ENCODE results near the gene PTH1R.

PTH1R gene

DNA sequence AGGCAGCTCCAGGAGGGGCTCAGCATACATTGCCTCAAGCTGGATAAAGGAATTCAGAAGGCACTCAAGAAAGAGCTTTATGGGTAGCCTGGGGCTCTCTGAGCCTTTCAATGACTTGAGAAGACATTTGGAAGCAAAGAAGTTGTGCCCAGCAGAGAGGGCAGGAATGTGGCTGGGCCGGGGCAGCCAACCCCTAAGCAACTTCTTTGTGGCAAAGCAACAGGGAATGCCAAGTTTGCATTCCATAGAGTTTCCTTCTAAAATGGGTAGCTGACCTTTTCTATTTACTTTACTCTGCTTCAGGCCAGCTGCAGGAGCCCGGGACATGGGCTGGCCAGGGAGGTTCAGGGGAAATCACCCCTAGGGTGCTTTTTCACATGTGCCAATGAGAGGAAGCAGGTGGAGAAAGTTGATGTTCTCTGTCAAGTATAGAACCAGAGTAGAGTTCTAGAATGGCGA lies 53.5 kb downstream of the PTH1R start:
- Mint-ChIP-seq H3K4me3 (no peak overlapping the region), H3K27me3 (ENCODE audit: low read depth, poor library complexity) (no peaks in the 10 kb centered on the region), H3K9me3 (peaks cover 6% of the 10 kb centered on the region), H3K4me1 (peaks cover 27% of the 10 kb centered on the region), H3K36me3 (ENCODE audit: low read depth) (peaks cover 21% of the 10 kb centered on the region), H3K27ac (peak overlapping the region; percentile 48)
- no peak for DNase-seq
- no peak for TF ChIP-seq CTCF (IDR thresholded peaks at IDR 0.05)

GRCh38 chr3:46931631-46932331 lies 54.3 kb downstream of the PTH1R start:
- Mint-ChIP-seq H3K4me3 (no peak overlapping the region), H3K27ac (peak overlapping the region; percentile 57), H3K9me3 (peaks cover 6% of the 10 kb centered on the region), H3K27me3 (ENCODE audit: low read depth, poor library complexity) (peaks cover 3% of the 10 kb centered on the region), H3K4me1 (peaks cover 35% of the 10 kb centered on the region), H3K36me3 (ENCODE audit: low read depth) (peaks cover 26% of the 10 kb centered on the region)
- no peak for TF ChIP-seq CTCF (IDR thresholded peaks at IDR 0.05)
- DNase-seq: no peak

- no peak overlapping the region for H3K4me3 Mint-ChIP-seq
- TF ChIP-seq CTCF (IDR thresholded peaks at IDR 0.05): no peak
- H3K36me3 Mint-ChIP-seq (ENCODE audit: low read depth): peaks cover 22% of the 10 kb centered on the region
- H3K9me3 Mint-ChIP-seq: peaks cover 6% of the 10 kb centered on the region
- peak overlapping the region; percentile 57 for H3K27ac Mint-ChIP-seq
- H3K27me3 Mint-ChIP-seq (ENCODE audit: low read depth, poor library complexity): peaks cover 4% of the 10 kb centered on the region
- H3K4me1 Mint-ChIP-seq: peaks cover 36% of the 10 kb centered on the region
- no peak for DNase-seq
These were observed 55.1 kb downstream of the PTH1R start for GRCh38 chr3:46932455-46933225.

- Mint-ChIP-seq H3K27ac (no peak overlapping the region), H3K4me1 (peaks cover 39% of the 10 kb centered on the region), H3K9me3 (peaks cover 6% of the 10 kb centered on the region), H3K36me3 (ENCODE audit: low read depth) (peaks cover 26% of the 10 kb centered on the region), H3K4me3 (no peak overlapping the region), H3K27me3 (ENCODE audit: low read depth, poor library complexity) (peaks cover 4% of the 10 kb centered on the region)
- DNase-seq: no peak
- TF ChIP-seq CTCF (IDR thresholded peaks at IDR 0.05): no peak
These were observed 55.7 kb downstream of the PTH1R start for GRCh38 chr3:46933261-46933660.

GRCh38 chr3:46934072-46934471 lies 56.6 kb downstream of the PTH1R start:
- Mint-ChIP-seq H3K4me1 (peaks cover 39% of the 10 kb centered on the region), H3K27ac (no peak overlapping the region), H3K36me3 (ENCODE audit: low read depth) (peaks cover 24% of the 10 kb centered on the region), H3K9me3 (no peaks in the 10 kb centered on the region), H3K4me3 (no peak overlapping the region), H3K27me3 (ENCODE audit: low read depth, poor library complexity) (peaks cover 4% of the 10 kb centered on the region)
- TF ChIP-seq CTCF (IDR thresholded peaks at IDR 0.05): no peak
- no peak for DNase-seq
